ENCODE measurements around the gene DTHD1. TPM values are rescaled to one million over a fixed set of nuclear protein-coding genes. Genes with fewer than 3 reads are reported as not detected.

DTHD1 gene
- total RNA-seq, 1 experiment from 2014 or later, result not detected

- TF ChIP-seq REST (IDR thresholded peaks at IDR 0.05; ENCODE audit: low read depth) (no peak), JUND (IDR thresholded peaks at IDR 0.05) (no peak), ZNF274 (IDR thresholded peaks at IDR 0.05; ENCODE audit: low read depth, low read length) (no peak), YY1 (IDR thresholded peaks at IDR 0.05; ENCODE audit: extremely low read depth, insufficient replicate concordance, low read depth, low read length) (no peak), SRF (IDR thresholded peaks at IDR 0.05; ENCODE audit: low read depth) (no peak), ELF1 (IDR thresholded peaks at IDR 0.05; ENCODE audit: borderline replicate concordance, low read depth) (no peak), ZFX (IDR thresholded peaks at IDR 0.05) (no peak), SP1 (IDR thresholded peaks at IDR 0.05; ENCODE audit: low read depth) (no peak), POLR2AphosphoS5 (IDR thresholded peaks at IDR 0.05; ENCODE audit: low read depth, low read length) (no peak), POLR2A (IDR thresholded peaks at IDR 0.05; ENCODE audit: borderline replicate concordance, extremely low read depth, insufficient read depth, insufficient read length) (no peak), CTCF (IDR thresholded peaks at IDR 0.05 in 2 of 3, conservative IDR thresholded peaks at IDR 0.05 in 1 of 3; ENCODE audit: borderline replicate concordance in 1 of 3, insufficient read depth in 1 of 3, low read depth in 2 of 3, low read length in 2 of 3) (no peak), SIN3A (IDR thresholded peaks at IDR 0.05; ENCODE audit: low read depth) (no peak), MAX (IDR thresholded peaks at IDR 0.05) (no peak), EGR1 (IDR thresholded peaks at IDR 0.05; ENCODE audit: low read depth) (no peak), ATF3 (IDR thresholded peaks at IDR 0.05) (no peak), CBX3 (IDR thresholded peaks at IDR 0.05; ENCODE audit: low read depth) (no peak), EZH2 (IDR thresholded peaks at IDR 0.05) (no peak), ZBTB33 (IDR thresholded peaks at IDR 0.05; ENCODE audit: extremely low read depth, insufficient replicate concordance, low read length) (no peak), EZH2phosphoT487 (IDR thresholded peaks at IDR 0.05; ENCODE audit: borderline replicate concordance) (no peak), FOSL1 (IDR thresholded peaks at IDR 0.05; ENCODE audit: low read depth) (no peak)
- Histone ChIP-seq H2AFZ (ENCODE audit: low read depth, low read length, poor library complexity, severe bottlenecking) (peak overlapping the region; percentile 38), H3K9me2 (ENCODE audit: insufficient read depth) (no peaks in the 10 kb centered on the region), H3K9ac (ENCODE audit: low read length) (no peak overlapping the region), H3K79me2 (ENCODE audit: insufficient read depth, low read length) (no peaks in the 10 kb centered on the region), H3K27ac (ENCODE audit: low read depth, low read length) (no peak overlapping the region), H3K4me2 (ENCODE audit: low read length) (peak overlapping the region; percentile 5; the same call in 1 of the 2 replicates), H3K27me3 (ENCODE audit: insufficient read depth, low read length) (no peaks in the 10 kb centered on the region), H4K20me1 (ENCODE audit: insufficient read depth) (no peaks in the 10 kb centered on the region), H3K36me3 (ENCODE audit: control insufficient read depth in 1 of 2, insufficient read depth in 2 of 2, low read length in 2 of 2) (no peaks in the 10 kb centered on the region), H3K4me1 (ENCODE audit: control insufficient read depth in 1 of 2, insufficient read depth in 2 of 2, low read length in 2 of 2) (peaks cover 0 to 41% of the 10 kb centered on the region in 2 experiments; a peak in 2 of 4 replicates), H3K4me3 (replicated peaks in 1 of 2; ENCODE audit: low read depth in 1 of 2, low read length in 2 of 2) (no peak overlapping the region), H3K9me3 (ENCODE audit: control insufficient read depth in 1 of 2, insufficient read depth in 1 of 2, low read depth in 1 of 2, low read length in 2 of 2) (no peaks in the 10 kb centered on the region)
- intact Hi-C loops (cut with micrococcal nuclease), result no loop called here
- ChIA-PET RAD21 (ENCODE audit: low non-redundant PET in 1 of 2, low total read pairs in 2 of 2, uncharacterized antibody in 2 of 2, unreplicated experiment in 2 of 2) (no interaction called here), POLR2A (no interaction called here), CTCF (no interaction called here)
- BruUV-seq (replicated peaks), result no TSS peak
- ATAC-seq, result no peak
- no peak for DNase-seq (ENCODE audit: low read depth, low spot score)
These were observed 107.3 kb downstream of the DTHD1 start for GRCh38 chr4:36388710-36389109.

Data from HCT116 (cell line).